OCI-LY3 (cell line): ENCODE results near the gene CACNA2D3.

Experiments used
- H2AFZ ChIP-seq: fragments of 200-600, 300-600 bp; shearing (Covaris generic); 2 replicates; pipeline ENCODE4 v1.6.0; 2014; ENCODE audit warnings: antibody characterized with exemption, low read depth, low read length
- H3K27ac ChIP-seq: fragments of 200-600, 300-600 bp; sonication (generic); 2 replicates; pipeline ENCODE4 v1.5.1; 2014; ENCODE audit warnings: mild to moderate bottlenecking, low read length, moderate library complexity, mixed read lengths
- H3K27me3 ChIP-seq: fragments of 200-600, 300-600 bp; sonication (generic); 2 replicates; pipeline ENCODE4 v1.6.1; 2014; ENCODE audit warnings: low read depth, low read length, mixed read lengths
- H3K36me3 ChIP-seq: fragments of 200-600, 300-600 bp; sonication (generic); replicated peaks from 2 replicates; pipeline ENCODE3; 2014; ENCODE audit warnings: low read depth, low read length, mixed read lengths
- H3K4me1 ChIP-seq: fragments of 300-600, 200-600 bp; sonication (generic); 2 replicates; pipeline ENCODE4 v1.6.1; 2014; ENCODE audit warnings: low read length, mixed read lengths
- H3K4me2 ChIP-seq: fragments of 200-600, 300-600 bp; sonication (generic); 2 replicates; pipeline ENCODE4 v1.6.1; 2014; ENCODE audit warnings: low read length, mixed read lengths
- H3K4me3 ChIP-seq: fragments of 300-600, 200-600 bp; sonication (generic); 2 replicates; pipeline ENCODE4 v1.5.1; 2014; ENCODE audit warnings: antibody characterized with exemption, mild to moderate bottlenecking, low read length, moderate library complexity
- H3K79me2 ChIP-seq: fragments of 300-600, 200-600 bp; shearing (Covaris generic); 2 replicates; pipeline ENCODE4 v1.6.1; 2014; ENCODE audit warnings: mild to moderate bottlenecking, low read length, mixed read lengths
- H3K9ac ChIP-seq: fragments of 300-600, 200-600 bp; shearing (Covaris generic); 2 replicates; pipeline ENCODE4 v1.6.0; 2014; ENCODE audit warnings: mild to moderate bottlenecking, low read length, moderate library complexity
- H3K9me3 ChIP-seq: fragments of 200-600, 300-600 bp; shearing (Covaris generic); 2 replicates; pipeline ENCODE4 v1.6.1; 2014; ENCODE audit warnings: low read length, mixed read lengths; ENCODE audit not compliant: insufficient read depth
- H4K20me1 ChIP-seq: fragments of 200-600, 300-600 bp; sonication (generic); 2 replicates; pipeline ENCODE4 v1.6.1; 2016; ENCODE audit warnings: low read length, mixed read lengths; ENCODE audit not compliant: insufficient read depth
- EZH2phosphoT487 ChIP-seq: fragments of 200-600 bp; shearing (Covaris generic); IDR thresholded peaks from 2 replicates; pipeline ENCODE4 v1.6.1; 2018; ENCODE audit warnings: antibody characterized with exemption, mixed run types, low read depth
- TF ChIP-seq, protein P1 (sequence below): fragments of 200-600, 300-600 bp; sonication (generic); IDR thresholded peaks from 2 replicates; pipeline ENCODE4 v1.5.1; 2014; ENCODE audit warnings: antibody characterized with exemption, low read length, low read depth

Gene CACNA2D3

GRCh38 chr3:54228806-54229205 lies 106.5 kb downstream of the CACNA2D3 start:
- H3K9me3 ChIP-seq, result no peaks in the 10 kb centered on the region
- H2AFZ ChIP-seq, result no peak overlapping the region
- no peaks in the 10 kb centered on the region for H3K36me3 ChIP-seq
- no peak overlapping the region for H3K27ac ChIP-seq
- no peaks in the 10 kb centered on the region; the same call in 1 of the 2 replicates for H4K20me1 ChIP-seq
- H3K79me2 ChIP-seq, result no peaks in the 10 kb centered on the region
- H3K9ac ChIP-seq, result no peak overlapping the region
- no peak overlapping the region for H3K4me2 ChIP-seq
- H3K27me3 ChIP-seq, result peaks cover 26% of the 10 kb centered on the region; the same call in 1 of the 2 replicates
- no peak for TF ChIP-seq EZH2phosphoT487
- TF ChIP-seq, protein P1, sequence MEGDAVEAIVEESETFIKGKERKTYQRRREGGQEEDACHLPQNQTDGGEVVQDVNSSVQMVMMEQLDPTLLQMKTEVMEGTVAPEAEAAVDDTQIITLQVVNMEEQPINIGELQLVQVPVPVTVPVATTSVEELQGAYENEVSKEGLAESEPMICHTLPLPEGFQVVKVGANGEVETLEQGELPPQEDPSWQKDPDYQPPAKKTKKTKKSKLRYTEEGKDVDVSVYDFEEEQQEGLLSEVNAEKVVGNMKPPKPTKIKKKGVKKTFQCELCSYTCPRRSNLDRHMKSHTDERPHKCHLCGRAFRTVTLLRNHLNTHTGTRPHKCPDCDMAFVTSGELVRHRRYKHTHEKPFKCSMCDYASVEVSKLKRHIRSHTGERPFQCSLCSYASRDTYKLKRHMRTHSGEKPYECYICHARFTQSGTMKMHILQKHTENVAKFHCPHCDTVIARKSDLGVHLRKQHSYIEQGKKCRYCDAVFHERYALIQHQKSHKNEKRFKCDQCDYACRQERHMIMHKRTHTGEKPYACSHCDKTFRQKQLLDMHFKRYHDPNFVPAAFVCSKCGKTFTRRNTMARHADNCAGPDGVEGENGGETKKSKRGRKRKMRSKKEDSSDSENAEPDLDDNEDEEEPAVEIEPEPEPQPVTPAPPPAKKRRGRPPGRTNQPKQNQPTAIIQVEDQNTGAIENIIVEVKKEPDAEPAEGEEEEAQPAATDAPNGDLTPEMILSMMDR, result no peak
- H3K4me3 ChIP-seq, result no peak overlapping the region
- no peaks in the 10 kb centered on the region for H3K4me1 ChIP-seq

- H3K27ac ChIP-seq, result no peak overlapping the region
- no peaks in the 10 kb centered on the region for H3K79me2 ChIP-seq
- no peak overlapping the region for H3K9ac ChIP-seq
- no peaks in the 10 kb centered on the region for H3K9me3 ChIP-seq
- H3K27me3 ChIP-seq, result peaks cover 26% of the 10 kb centered on the region; the same call in 1 of the 2 replicates
- H3K4me3 ChIP-seq, result no peak overlapping the region
- H3K4me2 ChIP-seq, result no peak overlapping the region
- no peak overlapping the region for H2AFZ ChIP-seq
- no peaks in the 10 kb centered on the region; the same call in 1 of the 2 replicates for H4K20me1 ChIP-seq
- H3K4me1 ChIP-seq, result no peaks in the 10 kb centered on the region
- TF ChIP-seq, protein P1, result no peak
- TF ChIP-seq EZH2phosphoT487, result no peak
- H3K36me3 ChIP-seq, result no peaks in the 10 kb centered on the region
Measured at GRCh38 chr3:54232618-54233017, 110.3 kb downstream of the CACNA2D3 start.

GRCh38 chr3:54235998-54236397 lies 113.6 kb downstream of the CACNA2D3 start:
- no peaks in the 10 kb centered on the region for H3K79me2 ChIP-seq
- H3K36me3 ChIP-seq, result no peaks in the 10 kb centered on the region
- TF ChIP-seq EZH2phosphoT487, result no peak
- TF ChIP-seq, protein P1, result no peak
- no peaks in the 10 kb centered on the region for H4K20me1 ChIP-seq
- no peak overlapping the region for H3K4me2 ChIP-seq
- no peak overlapping the region for H3K4me3 ChIP-seq
- no peak overlapping the region for H2AFZ ChIP-seq
- no peak overlapping the region for H3K9ac ChIP-seq
- H3K27me3 ChIP-seq, result peaks cover 20% of the 10 kb centered on the region; the same call in 1 of the 2 replicates
- no peaks in the 10 kb centered on the region for H3K9me3 ChIP-seq
- no peak overlapping the region for H3K27ac ChIP-seq
- no peaks in the 10 kb centered on the region for H3K4me1 ChIP-seq

DNA sequence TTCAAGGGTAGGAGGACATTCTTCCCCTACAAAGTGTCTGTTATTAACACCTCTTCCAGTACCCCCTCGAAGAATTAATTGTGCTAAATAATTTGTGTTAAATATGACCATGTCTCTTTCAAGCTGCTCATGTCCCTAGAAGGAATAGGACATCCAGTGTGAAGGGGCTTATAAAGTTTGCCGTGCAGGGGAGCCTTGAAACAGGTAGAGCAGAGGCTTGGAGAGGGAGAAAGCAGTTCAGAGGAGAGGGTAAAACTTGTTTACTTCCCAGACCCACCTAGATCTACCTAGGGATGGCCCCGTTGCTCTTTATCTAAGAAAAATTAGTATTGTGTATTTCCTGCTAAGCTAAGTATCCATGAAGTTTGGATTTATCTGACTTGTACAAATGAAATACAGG lies 114.8 kb downstream of the CACNA2D3 start:
- H3K36me3 ChIP-seq, result no peaks in the 10 kb centered on the region
- no peak overlapping the region for H3K4me3 ChIP-seq
- H4K20me1 ChIP-seq, result no peaks in the 10 kb centered on the region
- TF ChIP-seq, protein P1, result no peak
- no peak for TF ChIP-seq EZH2phosphoT487
- no peak overlapping the region for H3K4me2 ChIP-seq
- no peak overlapping the region for H3K9ac ChIP-seq
- H2AFZ ChIP-seq, result no peak overlapping the region
- peaks cover 17% of the 10 kb centered on the region; the same call in 1 of the 2 replicates for H3K27me3 ChIP-seq
- H3K79me2 ChIP-seq, result no peaks in the 10 kb centered on the region
- no peaks in the 10 kb centered on the region for H3K4me1 ChIP-seq
- H3K9me3 ChIP-seq, result no peaks in the 10 kb centered on the region
- H3K27ac ChIP-seq, result no peak overlapping the region
